ENCODE data around the gene KCTD2. TPM values are rescaled to one million over a fixed set of nuclear protein-coding genes. Genes with fewer than 3 reads are reported as not detected.

KCTD2 gene
- total RNA-seq, 1 experiment from 2014 or later: 34.9 TPM

DNA sequence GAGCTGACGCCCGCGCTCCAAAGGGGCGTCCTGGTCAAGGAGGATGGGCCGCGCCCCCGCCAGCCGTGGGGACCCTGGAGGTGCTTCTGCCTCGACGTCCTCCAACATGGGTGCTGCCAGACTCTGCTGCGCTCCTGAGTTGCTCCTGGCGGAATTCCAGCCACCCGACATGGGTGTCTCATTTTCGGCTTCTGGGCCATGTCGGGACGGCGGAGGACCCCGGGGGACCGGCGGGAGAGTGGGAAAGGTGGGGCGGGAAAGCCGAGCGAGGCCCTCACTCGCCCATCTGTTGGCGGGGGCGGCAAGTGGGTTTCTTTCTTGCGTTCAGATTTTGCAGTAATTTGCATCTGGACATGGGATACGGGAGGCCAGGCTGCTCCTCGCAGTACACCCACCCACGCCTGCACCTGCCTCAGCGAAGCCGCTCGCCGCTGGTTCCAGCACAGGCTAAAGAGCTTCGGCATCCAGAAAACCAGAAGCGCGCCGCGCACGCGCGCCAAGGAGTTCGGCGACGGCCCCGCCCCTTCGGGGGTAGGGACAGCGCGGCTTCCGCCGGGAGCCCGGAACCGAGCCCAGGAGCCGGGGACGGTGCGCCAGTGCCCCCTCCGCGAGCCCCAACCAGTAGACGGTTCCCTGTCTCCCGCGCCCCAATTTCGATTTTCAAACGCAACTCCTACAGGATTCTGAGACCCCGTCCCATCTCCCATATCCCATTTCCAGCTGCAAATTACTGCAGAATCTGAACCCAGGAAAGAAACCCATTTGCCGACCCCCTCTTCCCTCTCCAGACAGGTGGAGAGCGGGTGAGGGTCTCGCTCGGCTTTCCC is 62.6 kb downstream of the KCTD2 start, which contains the start of gene ARMC7:
Gene ARMC7, plus strand, starts transcription at position 563 of the 827 bp plus-strand sequence. CDS start 320 bp downstream, outside the sequence.
- no TSS peak for BruUV-seq (replicated peaks)
- POLR2A ChIA-PET: interaction anchor here (0.6 to 0.7 kb wide), 2 partner anchors 50 to 243 kb away, joined by 3 read pairs; no protein-coding TSS in a partner anchor
- H3K36me3 ChIP-seq (ENCODE audit: control insufficient read depth, insufficient read depth, low read length): peaks cover 6% of the 10 kb centered on the region; the same call in 1 of the 2 replicates
- ATAC-seq (peak; percentile 78), DNase-seq (ENCODE audit: low read depth, low spot score) (no peak)
- no peaks in the 10 kb centered on the region for H3K9me3 ChIP-seq (ENCODE audit: control insufficient read depth, insufficient read depth, low read depth, low read length)
- CTCF ChIA-PET: interaction anchor here (1.7 kb wide), 1 partner anchor 55 kb away, joined by 6 read pairs; no protein-coding TSS in a partner anchor
- peak within 1 kb of the TSS; percentile 83 to 88 for H3K4me3 ChIP-seq (ENCODE audit: low read depth in 2 of 2, low read length in 2 of 2)
- H3K4me1 ChIP-seq (ENCODE audit: control insufficient read depth, insufficient read depth, low read length): peaks cover 42% of the 10 kb centered on the region
- peak; percentile 92 for TF ChIP-seq POLR2AphosphoS5 (IDR thresholded peaks at IDR 0.05; ENCODE audit: low read depth, low read length)
- TF ChIP-seq, protein P1, sequence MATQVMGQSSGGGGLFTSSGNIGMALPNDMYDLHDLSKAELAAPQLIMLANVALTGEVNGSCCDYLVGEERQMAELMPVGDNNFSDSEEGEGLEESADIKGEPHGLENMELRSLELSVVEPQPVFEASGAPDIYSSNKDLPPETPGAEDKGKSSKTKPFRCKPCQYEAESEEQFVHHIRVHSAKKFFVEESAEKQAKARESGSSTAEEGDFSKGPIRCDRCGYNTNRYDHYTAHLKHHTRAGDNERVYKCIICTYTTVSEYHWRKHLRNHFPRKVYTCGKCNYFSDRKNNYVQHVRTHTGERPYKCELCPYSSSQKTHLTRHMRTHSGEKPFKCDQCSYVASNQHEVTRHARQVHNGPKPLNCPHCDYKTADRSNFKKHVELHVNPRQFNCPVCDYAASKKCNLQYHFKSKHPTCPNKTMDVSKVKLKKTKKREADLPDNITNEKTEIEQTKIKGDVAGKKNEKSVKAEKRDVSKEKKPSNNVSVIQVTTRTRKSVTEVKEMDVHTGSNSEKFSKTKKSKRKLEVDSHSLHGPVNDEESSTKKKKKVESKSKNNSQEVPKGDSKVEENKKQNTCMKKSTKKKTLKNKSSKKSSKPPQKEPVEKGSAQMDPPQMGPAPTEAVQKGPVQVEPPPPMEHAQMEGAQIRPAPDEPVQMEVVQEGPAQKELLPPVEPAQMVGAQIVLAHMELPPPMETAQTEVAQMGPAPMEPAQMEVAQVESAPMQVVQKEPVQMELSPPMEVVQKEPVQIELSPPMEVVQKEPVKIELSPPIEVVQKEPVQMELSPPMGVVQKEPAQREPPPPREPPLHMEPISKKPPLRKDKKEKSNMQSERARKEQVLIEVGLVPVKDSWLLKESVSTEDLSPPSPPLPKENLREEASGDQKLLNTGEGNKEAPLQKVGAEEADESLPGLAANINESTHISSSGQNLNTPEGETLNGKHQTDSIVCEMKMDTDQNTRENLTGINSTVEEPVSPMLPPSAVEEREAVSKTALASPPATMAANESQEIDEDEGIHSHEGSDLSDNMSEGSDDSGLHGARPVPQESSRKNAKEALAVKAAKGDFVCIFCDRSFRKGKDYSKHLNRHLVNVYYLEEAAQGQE (IDR thresholded peaks at IDR 0.05; ENCODE audit: insufficient read depth in 1 of 2, low read depth in 2 of 2, low read length in 1 of 2): no peak
- TF ChIP-seq SIN3A (IDR thresholded peaks at IDR 0.05; ENCODE audit: borderline replicate concordance, insufficient read depth, low read depth, low read length): peak; percentile 87; the same call in 1 of the 2 replicates
- TF ChIP-seq TCF7L2 (IDR thresholded peaks at IDR 0.05; ENCODE audit: low read depth, low read length): no peak
- TF ChIP-seq CTCF (IDR thresholded peaks at IDR 0.05): no peak
- in situ Hi-C loops (cut with HindIII; ENCODE audit: low pct_unique_long_range_greater_than_20kb, low sequenced_read_pairs): no loop called here
- peak within 1 kb of the TSS; percentile 88 for H3K27ac ChIP-seq (ENCODE audit: low read length)
- intact Hi-C loops (cut with micrococcal nuclease; ENCODE audit: unreplicated experiment): loop anchor here (10.0 kb wide), 1 partner anchor 135 kb away; the partner anchor contains the start of gene HID1
- no peaks in the 10 kb centered on the region for H3K27me3 ChIP-seq (ENCODE audit: control insufficient read depth, insufficient read depth, low read length)

- BruUV-seq (replicated peaks): no TSS peak
- ChIA-PET CTCF (interaction anchor here (0.6 to 1.7 kb wide), 4 partner anchors 10 to 308 kb away, joined by 5 to 13 read pairs (median 6); no protein-coding TSS in a partner anchor), POLR2A (interaction anchor here (0.6 to 0.7 kb wide), 3 partner anchors 49 to 284 kb away, joined by 3 read pairs; no protein-coding TSS in a partner anchor)
- peak overlapping the region; percentile 83 to 88 for H3K4me3 ChIP-seq (ENCODE audit: low read depth in 2 of 2, low read length in 2 of 2)
- H3K9me3 ChIP-seq (ENCODE audit: control insufficient read depth, insufficient read depth, low read depth, low read length): no peaks in the 10 kb centered on the region
- H3K4me1 ChIP-seq (ENCODE audit: control insufficient read depth, insufficient read depth, low read length): peaks cover 36% of the 10 kb centered on the region
- peaks cover 6% of the 10 kb centered on the region; the same call in 1 of the 2 replicates for H3K36me3 ChIP-seq (ENCODE audit: control insufficient read depth, insufficient read depth, low read length)
- peak overlapping the region; percentile 88 for H3K27ac ChIP-seq (ENCODE audit: low read length)
- ATAC-seq (no peak), DNase-seq (ENCODE audit: low read depth, low spot score) (no peak)
- intact Hi-C loops (cut with micrococcal nuclease; ENCODE audit: unreplicated experiment) (no loop called here), in situ Hi-C loops (cut with HindIII; ENCODE audit: low pct_unique_long_range_greater_than_20kb, low sequenced_read_pairs) (no loop called here)
- no peak for TF ChIP-seq CTCF (IDR thresholded peaks at IDR 0.05)
- TF ChIP-seq POLR2AphosphoS5 (IDR thresholded peaks at IDR 0.05; ENCODE audit: low read depth, low read length): no peak
- TF ChIP-seq, protein P1 (IDR thresholded peaks at IDR 0.05; ENCODE audit: insufficient read depth in 1 of 2, low read depth in 2 of 2, low read length in 1 of 2): no peak
- no peak for TF ChIP-seq SIN3A (IDR thresholded peaks at IDR 0.05; ENCODE audit: borderline replicate concordance, insufficient read depth, low read depth, low read length)
- TF ChIP-seq TCF7L2 (IDR thresholded peaks at IDR 0.05; ENCODE audit: low read depth, low read length): no peak
- H3K27me3 ChIP-seq (ENCODE audit: control insufficient read depth, insufficient read depth, low read length): no peaks in the 10 kb centered on the region
These were observed 63.4 kb downstream of the KCTD2 start for GRCh38 chr17:75110234-75110937.

Data from Panc1 (cell line).